Type B pancreatic cell (in vitro differentiated cells): ENCODE results near the gene PAPPA2. TPM values are rescaled to one million over a fixed set of nuclear protein-coding genes. Genes with fewer than 3 reads are reported as not detected.

Experiments used
- DNase-seq: peaks from one replicate; pipeline ENCODE4 v3.0.0; 2021; ENCODE audit warnings: mixed read lengths; ENCODE audit not compliant: unreplicated experiment; ENCODE audit errors: extremely low spot score
- H3K27ac Mint-ChIP-seq: 2 replicates; pipeline ENCODE4 v1.8.0; 2021; ENCODE audit warnings: mild to moderate bottlenecking, mixed read lengths
- H3K27me3 Mint-ChIP-seq: 2 replicates; pipeline ENCODE4 v1.8.0; 2021; ENCODE audit warnings: mixed read lengths
- H3K36me3 Mint-ChIP-seq: 2 replicates; pipeline ENCODE4 v1.8.0; 2021; ENCODE audit warnings: mixed read lengths
- H3K4me1 Mint-ChIP-seq: one replicate; pipeline ENCODE4 v1.8.0; 2021; ENCODE audit warnings: mixed read lengths; ENCODE audit not compliant: unreplicated experiment
- H3K4me3 Mint-ChIP-seq: 2 replicates; pipeline ENCODE4 v1.8.0; 2021; ENCODE audit warnings: mild to moderate bottlenecking, mixed read lengths
- H3K9me3 Mint-ChIP-seq: 2 replicates; pipeline ENCODE4 v1.8.0; 2021; ENCODE audit warnings: mixed read lengths
- total RNA-seq: library from RNA; stranded (reverse); gene quantifications from 2 replicates; pipeline ENCODE4 v1.2.1, GENCODE V29; 2021; ENCODE audit warnings: low replicate concordance
- TF ChIP-seq, protein P1 (sequence below): fragments of 200-600 bp; sonication (generic); conservative IDR thresholded peaks from 2 replicates; pipeline ENCODE4 v1.5.0; 2021; ENCODE audit warnings: antibody characterized with exemption, mild to moderate bottlenecking

The PAPPA2 gene
- total RNA-seq, 1 donor from 2014 or later = 0.87 TPM

DNA sequence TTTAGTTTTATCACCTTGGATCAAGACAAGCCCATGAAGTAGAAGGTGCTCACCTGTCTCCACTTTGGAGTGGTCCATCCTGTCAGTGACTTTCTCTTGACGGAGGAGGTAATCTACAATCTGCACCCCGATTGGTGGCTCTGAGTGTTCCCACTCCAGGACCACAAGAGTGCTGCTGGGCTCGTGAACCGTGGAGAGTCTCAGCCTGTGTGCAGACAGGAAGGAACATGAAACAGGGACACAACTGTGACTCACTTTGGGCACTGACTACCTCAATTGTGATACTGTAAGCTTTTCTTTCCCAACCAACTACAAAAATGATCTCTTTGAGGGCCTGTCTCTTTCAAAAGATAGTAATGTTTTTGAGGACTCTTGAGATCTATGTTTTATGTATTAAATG is 421.3 kb downstream of the PAPPA2 start:
- Mint-ChIP-seq H3K4me3 (no peak overlapping the region), H3K27ac (no peak overlapping the region), H3K9me3 (no peaks in the 10 kb centered on the region), H3K36me3 (peaks cover 8% of the 10 kb centered on the region), H3K4me1 (no peaks in the 10 kb centered on the region), H3K27me3 (peaks cover 4% of the 10 kb centered on the region)
- TF ChIP-seq, protein P1, sequence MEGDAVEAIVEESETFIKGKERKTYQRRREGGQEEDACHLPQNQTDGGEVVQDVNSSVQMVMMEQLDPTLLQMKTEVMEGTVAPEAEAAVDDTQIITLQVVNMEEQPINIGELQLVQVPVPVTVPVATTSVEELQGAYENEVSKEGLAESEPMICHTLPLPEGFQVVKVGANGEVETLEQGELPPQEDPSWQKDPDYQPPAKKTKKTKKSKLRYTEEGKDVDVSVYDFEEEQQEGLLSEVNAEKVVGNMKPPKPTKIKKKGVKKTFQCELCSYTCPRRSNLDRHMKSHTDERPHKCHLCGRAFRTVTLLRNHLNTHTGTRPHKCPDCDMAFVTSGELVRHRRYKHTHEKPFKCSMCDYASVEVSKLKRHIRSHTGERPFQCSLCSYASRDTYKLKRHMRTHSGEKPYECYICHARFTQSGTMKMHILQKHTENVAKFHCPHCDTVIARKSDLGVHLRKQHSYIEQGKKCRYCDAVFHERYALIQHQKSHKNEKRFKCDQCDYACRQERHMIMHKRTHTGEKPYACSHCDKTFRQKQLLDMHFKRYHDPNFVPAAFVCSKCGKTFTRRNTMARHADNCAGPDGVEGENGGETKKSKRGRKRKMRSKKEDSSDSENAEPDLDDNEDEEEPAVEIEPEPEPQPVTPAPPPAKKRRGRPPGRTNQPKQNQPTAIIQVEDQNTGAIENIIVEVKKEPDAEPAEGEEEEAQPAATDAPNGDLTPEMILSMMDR = no peak
- DNase-seq = no peak

DNA sequence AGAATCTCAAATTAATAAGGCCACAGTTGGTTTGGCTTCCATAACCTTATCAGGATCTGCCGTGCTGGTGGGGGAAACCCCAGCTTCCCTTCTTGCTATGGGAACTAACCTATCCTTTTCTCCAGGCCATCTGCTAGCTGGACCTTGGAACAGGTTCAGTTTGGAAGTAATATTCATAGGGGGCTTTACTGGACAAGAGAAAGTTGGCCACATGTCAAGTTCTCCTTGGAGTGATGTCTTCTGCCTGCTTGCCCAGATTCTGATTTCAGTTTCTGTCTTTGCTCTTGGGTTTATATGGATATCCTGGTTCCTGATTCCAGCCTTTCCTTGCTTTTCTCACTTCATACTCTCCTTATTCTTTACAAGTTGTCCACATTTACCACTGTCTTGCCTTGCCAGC is 421.9 kb downstream of the PAPPA2 start:
- Mint-ChIP-seq H3K9me3 (no peaks in the 10 kb centered on the region), H3K4me1 (no peaks in the 10 kb centered on the region), H3K27ac (no peak overlapping the region), H3K27me3 (peaks cover 4% of the 10 kb centered on the region), H3K4me3 (no peak overlapping the region), H3K36me3 (peaks cover 8% of the 10 kb centered on the region)
- no peak for DNase-seq
- TF ChIP-seq, protein P1 = no peak

DNA sequence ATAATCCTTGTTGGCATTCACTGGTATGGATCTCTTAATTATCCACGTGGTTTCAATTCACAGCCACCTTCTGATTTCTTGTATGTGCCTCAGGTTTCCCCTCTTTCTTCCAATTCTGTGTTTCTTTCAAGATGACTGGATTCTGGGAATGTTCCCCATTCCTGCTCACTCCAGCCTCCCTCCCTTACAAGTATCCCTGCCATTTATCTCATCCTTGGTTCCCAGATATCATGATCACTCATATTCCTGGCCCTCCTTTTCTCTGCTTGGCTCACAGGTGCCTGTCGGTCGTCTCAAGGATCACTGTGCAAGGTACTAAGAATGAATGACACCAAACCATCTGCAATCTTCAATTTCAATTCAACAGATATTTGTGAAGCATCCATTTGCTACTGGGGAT is 422.4 kb downstream of the PAPPA2 start:
- TF ChIP-seq, protein P1 = no peak
- no peaks in the 10 kb centered on the region for H3K4me1 Mint-ChIP-seq
- no peak overlapping the region for H3K4me3 Mint-ChIP-seq
- H3K9me3 Mint-ChIP-seq = no peaks in the 10 kb centered on the region
- H3K27ac Mint-ChIP-seq = no peak overlapping the region
- H3K36me3 Mint-ChIP-seq = peaks cover 8% of the 10 kb centered on the region
- H3K27me3 Mint-ChIP-seq = peaks cover 4% of the 10 kb centered on the region
- DNase-seq = no peak

DNA sequence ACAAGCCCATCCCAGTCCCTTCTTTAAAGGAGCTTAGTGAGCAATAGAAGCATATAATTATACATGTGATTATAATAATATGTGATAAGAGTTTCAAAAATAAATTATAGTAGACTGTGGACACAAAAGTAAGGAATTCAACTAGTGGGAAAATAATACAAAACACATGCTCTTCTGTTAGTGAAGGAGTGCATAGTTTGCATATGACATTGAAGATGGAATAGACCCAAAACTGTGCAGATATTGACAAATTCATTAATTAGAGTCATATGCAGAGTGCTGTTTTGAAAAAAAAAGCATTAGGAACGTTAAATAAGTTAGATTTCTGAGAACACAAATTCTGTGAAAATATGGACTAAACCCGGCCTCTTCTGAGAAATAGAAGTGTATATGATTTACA is 422.8 kb downstream of the PAPPA2 start:
- Mint-ChIP-seq H3K27me3 (peaks cover 4% of the 10 kb centered on the region), H3K4me3 (no peak overlapping the region), H3K27ac (no peak overlapping the region), H3K36me3 (peaks cover 8% of the 10 kb centered on the region), H3K4me1 (no peaks in the 10 kb centered on the region), H3K9me3 (no peaks in the 10 kb centered on the region)
- TF ChIP-seq, protein P1 = no peak
- no peak for DNase-seq

DNA sequence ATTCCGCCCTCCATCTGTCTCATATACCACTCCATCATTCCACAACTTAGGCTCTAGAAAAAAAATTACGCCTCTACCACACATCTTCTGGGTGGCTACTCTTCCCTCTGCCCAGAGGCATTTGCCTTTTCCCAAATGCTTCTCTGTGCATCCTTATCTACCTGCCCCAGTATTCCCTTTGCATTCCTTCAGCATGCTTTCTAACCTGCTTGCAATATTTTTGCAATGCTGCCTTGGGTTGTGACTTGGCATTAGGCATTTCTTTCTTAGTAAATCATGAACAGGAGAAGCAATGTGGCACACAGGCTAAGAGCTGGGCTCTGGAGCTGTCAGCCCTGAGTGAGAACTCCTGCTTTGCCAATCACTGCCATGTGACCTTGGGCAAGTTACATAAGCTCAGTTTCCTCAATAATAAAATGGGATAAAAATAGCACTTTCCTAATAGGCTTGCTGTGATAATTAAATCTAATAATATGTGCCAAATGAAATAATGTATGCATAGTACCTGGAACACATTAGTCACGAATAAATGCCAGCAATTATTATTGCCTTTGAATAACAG is 425.6 kb downstream of the PAPPA2 start:
- Mint-ChIP-seq H3K4me1 (no peaks in the 10 kb centered on the region), H3K27me3 (peaks cover 14% of the 10 kb centered on the region), H3K27ac (no peak overlapping the region), H3K4me3 (no peak overlapping the region), H3K36me3 (peaks cover 8% of the 10 kb centered on the region), H3K9me3 (no peaks in the 10 kb centered on the region)
- TF ChIP-seq, protein P1 = no peak
- no peak for DNase-seq
